GM20000 (cell line): Measurements from ENCODE around the gene CAVIN2.

Source experiments
- DNase-seq: peaks from one replicate; pipeline ENCODE4 v3.0.0; 2012; ENCODE audit warnings: low spot score
- CTCF ChIP-seq: IDR thresholded peaks from 2 replicates; pipeline ENCODE4 v1.5.1; 2012; ENCODE audit warnings: mild to moderate bottlenecking, control low read depth; ENCODE audit errors: extremely low read depth, missing control alignments

The CAVIN2 gene

GRCh38 chr2:191824398-191824797 is 22.5 kb downstream of the CAVIN2 start:
- TF ChIP-seq CTCF, result no peak
- no peak for DNase-seq

GRCh38 chr2:191821078-191821477 is 25.8 kb downstream of the CAVIN2 start:
- DNase-seq, result no peak
- no peak for TF ChIP-seq CTCF

- no peak for TF ChIP-seq CTCF
- no peak for DNase-seq
These were observed 28.1 kb downstream of the CAVIN2 start for GRCh38 chr2:191818725-191819350.

- no peak for DNase-seq
- TF ChIP-seq CTCF, result no peak
These were observed 28.8 kb downstream of the CAVIN2 start for GRCh38 chr2:191818133-191818532.

GRCh38 chr2:191815010-191815409 is 31.9 kb downstream of the CAVIN2 start:
- no peak for DNase-seq
- TF ChIP-seq CTCF, result no peak

GRCh38 chr2:191813943-191814342 is 32.9 kb downstream of the CAVIN2 start:
- DNase-seq, result no peak
- TF ChIP-seq CTCF, result no peak

GRCh38 chr2:191811807-191812602 is 34.9 kb downstream of the CAVIN2 start:
- TF ChIP-seq CTCF, result peak; percentile 68

More at GRCh38 chr2:191811807-191812602, 34.9 kb downstream of the CAVIN2 start:
- DNase-seq, result peak; percentile 36
